HT1080 (cell line): ENCODE data around the gene STX10. TPM values are rescaled to one million over a fixed set of nuclear protein-coding genes. Genes with fewer than 3 reads are reported as not detected.

Source experiments
- DNase-seq: peaks from one replicate; pipeline ENCODE4 v3.0.0-alpha.2; 2015; ENCODE audit warnings: low read depth
- total RNA-seq: library from RNA; depleted of rRNA; stranded (reverse); fragments of >200 nt; shearing (Covaris generic); gene quantifications from 2 replicates; pipeline ENCODE4 v1.2.3, GENCODE V29; 2014; rRNA removed

Gene STX10
- total RNA-seq, 1 experiment from 2014 or later = 109 TPM

DNA sequence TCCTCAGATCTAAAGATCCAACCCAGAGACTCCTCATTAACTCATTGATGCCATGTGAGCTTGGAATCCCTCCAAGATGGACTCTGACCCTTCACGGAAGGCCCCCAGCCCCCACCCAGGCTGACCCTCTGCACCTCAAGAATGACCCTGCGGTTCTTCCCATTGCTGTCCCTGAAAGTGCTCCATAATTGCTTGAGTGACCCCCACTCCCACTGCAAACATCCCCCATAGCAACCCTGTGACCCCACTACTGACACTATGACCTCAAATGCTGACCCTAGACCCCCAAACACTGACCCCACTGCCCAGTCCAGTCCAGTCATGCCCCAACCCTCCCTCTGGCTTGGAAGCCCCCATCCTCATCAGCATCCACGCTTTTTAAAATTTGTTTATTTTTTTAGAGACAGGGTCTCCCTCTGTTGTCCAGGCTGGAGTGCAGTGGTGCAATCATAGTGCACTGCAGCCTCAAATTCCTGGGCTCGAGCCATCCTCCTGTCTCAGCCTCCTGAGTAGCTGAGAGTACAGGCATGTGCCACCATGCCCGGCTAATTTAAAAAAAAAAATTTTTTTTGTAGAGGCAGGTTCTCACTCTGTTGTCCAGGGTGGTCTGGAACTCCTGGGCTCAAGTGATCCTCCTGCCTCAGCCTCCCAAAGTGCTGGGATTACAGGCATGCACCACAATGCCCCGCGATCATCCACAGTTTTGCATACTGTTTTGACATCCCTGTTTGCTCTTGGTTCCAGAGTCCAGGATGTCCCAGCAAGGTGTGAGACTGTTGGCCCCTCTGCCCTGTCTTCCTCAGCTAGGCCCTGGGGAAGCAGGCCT is 48.4 kb downstream of the STX10 start:
- DNase-seq = no peak

DNA sequence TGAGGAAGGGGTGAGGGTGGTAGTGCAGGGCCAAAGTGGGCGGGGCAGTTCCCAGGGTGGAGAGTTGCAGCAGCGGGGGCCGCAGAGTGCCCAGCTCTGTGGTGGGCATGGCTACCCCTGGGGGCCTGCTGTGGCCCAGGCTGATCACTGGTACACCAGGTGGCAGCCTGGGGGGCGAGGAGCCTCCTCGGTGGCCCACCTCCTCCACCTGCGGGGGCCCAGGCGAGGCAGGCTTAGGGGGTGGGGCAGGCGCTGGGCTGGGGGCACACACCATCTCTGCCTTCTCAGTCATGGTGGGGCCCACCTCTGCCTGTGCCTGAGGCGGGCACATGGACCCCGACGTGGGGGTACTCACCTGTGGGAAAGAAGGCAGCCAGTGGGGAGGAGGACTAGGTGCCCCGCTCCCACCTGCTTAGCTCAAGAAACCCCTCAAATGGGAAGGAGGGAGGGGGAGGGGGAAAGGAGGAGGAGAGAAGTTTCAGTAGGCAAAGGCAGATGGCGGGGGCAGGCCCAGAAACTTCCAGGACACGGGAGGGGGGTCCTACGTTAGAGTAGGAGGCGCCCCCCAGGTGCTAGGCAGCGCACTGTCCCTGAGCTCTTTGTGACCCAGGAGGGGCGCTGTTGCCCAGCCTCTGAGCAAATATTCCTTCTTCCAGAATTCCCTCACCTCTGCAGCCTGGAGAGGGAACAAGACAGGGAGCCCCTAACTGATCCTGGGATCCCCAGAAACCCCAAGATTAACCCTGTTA is 49.2 kb downstream of the STX10 start:
- no peak for DNase-seq

DNA sequence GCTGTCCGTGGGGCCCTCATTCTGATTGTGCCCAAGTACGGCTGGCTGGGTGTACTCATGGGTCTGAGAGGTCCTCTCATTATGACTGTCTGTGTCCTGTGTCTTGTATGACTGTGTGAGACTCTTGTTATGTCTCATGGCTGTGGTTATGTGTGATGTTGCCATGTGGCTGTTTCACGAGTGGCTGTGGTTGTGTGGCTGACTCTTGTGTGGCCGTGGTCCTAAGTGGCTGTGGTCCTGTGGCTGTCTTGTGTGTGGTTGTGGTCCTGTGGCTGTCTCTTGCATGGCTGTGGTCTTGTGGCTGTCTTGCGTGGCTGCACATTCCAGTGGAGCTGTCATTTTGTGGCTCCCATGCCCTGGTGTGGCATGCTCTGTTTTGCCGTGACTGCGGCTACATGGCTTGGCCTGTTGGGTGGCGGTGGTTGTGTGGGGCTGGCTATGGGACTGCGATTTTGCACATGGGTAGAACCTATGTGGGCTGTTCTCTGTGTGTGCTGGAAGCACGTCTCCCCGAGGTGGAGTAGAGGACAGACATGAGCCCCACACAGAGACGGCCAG is 50.1 kb downstream of the STX10 start:
- no peak for DNase-seq

DNA sequence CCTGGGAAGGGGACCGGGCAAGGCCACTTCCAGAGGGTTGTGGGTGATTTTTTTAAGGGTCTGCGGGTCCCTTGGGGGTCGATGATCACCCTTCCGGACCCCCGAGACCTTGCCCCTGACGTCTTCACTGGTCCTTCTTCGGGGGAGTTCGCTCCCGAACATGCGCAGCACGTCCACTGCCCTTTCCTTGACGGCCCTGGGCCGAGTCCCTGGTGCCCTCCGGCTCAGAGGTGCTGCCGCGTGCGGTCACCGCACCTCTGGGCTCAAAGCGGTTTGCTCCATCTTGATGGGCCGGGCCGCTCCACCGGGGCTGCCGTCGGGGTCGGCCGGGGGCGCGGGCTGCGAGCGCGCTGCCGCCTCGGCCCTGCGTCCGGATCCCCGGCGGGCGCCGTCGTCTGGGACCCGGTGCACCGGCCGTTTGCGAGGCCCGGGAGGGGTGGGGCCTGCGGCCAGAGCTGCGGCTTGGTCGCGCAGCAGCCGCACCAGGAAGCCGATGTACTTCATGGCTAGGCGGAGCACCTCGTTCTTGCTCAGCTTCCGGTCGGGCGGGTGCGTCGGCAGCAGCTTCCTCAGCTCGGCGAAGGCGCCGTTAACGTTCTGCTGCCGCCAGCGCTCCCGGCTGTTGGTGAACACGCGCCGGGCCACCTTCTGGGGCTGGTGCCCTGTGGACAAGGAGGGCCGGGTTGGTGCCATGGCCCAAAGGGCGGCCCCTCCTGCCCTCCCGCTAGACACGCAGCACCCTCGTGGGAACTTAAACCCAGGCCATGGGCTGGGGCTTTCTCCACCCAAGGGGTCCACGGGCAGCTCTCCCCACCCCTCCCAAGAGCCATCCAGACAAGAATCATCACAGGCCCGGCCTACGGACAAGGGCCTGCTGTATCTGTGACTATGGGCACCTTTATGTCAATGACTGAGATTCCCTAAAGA is 50.8 kb downstream of the STX10 start:
- DNase-seq = no peak

DNA sequence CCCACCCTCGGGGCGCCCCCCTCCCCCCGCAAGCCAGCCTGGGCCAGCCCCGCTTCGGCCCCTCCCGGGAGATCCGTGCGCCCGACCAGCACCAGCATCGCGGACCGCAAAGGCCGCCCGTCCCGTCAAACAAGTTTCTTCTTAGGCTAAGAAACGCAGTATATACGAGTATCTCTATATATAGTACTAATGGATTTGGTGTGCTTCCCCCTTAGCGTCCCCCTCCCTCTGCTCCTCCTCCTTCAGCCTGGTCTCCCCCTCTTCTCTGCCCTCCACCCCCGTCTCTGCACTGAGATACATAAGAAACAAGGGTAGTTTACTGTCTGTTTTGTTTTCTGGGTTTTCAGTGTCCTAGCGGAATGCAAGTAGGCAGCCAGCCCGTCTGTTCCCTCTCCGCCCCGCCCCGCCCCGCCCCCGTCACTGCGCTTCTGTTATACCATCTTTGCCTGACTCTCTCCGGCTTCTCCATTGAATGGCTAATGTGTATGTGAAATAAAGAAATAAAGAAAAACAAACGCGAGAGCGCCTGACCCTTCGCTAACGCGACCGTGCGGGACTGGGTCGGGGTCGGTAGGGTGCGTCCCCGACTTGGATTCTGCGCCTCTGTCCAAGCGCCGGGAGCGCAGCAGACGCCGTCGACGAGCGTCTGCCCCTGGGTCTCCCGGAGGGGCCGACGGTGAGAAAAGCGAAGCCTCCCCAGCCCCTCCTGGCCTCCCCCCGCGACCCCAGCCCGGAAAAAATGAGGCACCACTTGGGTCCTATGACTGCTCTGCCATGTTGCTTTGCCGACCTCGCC is 51.7 kb downstream of the STX10 start:
- no peak for DNase-seq

DNA sequence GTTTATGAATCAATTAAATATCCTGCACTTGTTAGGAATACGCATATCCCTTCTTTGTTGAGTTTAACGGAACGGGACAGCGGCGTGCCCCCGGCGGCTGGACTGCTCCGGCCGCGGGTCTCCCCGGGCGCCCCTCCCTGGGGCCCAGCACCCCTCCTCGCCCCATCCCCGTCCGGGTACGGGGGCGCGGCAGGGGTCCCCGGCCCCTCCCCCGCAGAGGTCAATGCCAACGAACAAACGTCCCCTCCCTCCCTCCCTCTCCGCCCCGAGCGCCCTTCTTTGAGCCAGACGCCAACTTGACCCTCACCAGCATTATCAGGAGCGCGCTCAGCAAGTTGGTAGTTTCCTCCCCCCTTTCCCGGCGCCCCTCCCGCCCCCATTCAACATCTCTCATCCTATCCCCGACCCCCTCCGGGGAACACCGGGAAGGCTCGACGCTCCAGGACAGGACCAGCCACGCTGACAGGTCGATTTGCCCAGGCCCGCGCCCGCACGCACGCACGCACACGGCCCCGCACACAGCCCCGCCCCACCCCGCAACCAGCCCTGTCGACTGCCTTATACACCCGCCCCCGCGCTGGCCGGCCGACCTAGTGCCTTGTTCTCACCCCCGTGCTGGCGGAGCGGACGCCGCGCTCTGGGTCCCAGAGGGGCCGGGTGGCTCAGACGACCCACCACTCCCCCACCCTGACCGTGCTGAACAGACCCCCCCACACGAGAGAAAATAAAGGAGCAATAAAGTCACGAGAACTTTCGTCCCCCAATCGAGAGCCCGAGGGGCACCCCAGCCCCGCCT is 52.5 kb downstream of the STX10 start:
- no peak for DNase-seq

DNA sequence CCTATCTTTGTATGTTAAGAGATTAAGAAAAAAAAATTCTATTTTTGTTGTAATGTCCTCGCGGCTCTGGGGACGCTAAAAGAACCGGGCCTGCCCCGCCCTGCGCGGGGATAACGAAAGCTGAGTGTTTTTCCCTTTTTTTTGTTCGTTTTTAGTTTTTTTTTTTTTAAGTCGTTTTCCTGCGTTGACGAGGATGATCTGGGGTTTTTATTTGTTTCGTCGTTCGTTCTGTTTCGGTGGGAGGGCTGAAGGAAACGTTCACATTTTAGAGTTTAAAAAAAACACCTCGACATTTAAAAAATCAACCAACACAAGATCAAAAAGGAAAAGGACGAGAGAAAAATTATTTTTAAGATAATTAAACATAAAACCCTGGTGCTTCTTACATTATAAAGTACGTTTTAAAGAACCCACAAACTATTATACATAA is 53.1 kb downstream of the STX10 start:
- DNase-seq = no peak

DNA sequence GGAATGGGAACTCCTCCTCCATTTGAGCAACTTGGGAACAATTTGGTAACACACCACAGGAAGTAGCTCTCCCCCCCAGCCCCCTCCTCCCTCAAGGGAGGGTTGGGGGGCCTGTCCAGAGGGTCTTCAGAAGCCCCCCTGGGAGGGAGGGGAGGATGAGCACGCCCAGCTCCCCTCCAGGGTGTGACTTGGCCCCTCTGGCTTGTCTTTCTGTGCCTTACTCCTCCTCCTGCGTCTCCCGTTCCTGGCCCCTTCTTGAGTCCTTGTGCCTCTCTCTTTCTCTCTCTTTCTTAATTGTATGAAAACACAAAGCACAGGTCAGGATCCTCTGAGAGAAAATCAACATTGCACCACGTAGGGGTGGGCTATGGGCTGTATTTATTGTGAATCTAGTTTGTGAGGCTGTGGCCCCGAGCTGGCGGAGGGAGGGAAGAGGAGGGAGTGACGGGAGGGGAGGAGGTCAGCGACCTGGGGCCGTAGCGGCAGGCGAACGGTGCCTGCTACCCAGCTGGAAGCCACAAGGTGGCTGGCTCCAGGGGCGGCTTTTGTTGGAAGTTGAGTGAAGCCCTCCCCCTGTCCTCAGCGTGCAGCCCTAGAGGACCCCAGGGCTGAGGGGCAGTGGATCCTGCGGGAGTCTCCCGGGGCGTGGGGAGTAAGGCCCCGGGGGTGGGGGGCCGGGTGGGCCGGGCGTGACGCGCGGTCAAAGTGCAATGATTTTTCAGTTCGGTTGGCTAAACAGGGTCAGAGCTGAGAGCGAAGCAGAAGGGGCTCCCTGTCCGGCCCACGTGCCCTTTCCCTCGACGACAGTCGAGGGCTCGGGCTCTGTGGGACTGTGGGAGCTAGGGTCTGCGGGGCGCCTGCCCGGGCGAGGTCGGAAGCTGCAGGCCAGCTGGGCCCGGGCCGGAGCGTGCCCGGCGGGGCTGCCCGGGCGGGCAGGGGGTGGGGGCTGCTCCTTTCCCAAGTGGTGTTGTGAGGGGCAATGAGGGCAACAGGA is 53.9 kb downstream of the STX10 start:
- no peak for DNase-seq

DNA sequence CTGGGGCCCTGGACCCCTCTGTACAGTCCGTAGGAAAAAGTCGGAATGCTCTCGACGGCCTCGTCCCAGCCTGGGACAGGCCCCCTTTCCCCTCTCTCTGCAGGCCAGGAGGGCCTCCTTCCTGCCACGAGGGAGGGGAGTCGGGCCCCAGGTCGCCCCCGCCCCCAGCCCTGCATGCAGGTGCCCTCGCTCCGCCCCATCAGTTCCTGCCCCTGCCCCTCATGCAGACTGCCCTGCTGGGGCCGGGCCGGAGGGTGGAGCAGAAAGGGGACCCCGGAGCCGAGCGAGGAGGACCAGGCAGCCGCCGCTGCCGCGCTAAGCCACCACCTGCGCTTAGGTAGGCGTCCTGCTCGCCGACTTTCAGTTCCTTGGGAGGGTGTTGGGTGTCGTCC is 54.8 kb downstream of the STX10 start:
- DNase-seq = no peak

DNA sequence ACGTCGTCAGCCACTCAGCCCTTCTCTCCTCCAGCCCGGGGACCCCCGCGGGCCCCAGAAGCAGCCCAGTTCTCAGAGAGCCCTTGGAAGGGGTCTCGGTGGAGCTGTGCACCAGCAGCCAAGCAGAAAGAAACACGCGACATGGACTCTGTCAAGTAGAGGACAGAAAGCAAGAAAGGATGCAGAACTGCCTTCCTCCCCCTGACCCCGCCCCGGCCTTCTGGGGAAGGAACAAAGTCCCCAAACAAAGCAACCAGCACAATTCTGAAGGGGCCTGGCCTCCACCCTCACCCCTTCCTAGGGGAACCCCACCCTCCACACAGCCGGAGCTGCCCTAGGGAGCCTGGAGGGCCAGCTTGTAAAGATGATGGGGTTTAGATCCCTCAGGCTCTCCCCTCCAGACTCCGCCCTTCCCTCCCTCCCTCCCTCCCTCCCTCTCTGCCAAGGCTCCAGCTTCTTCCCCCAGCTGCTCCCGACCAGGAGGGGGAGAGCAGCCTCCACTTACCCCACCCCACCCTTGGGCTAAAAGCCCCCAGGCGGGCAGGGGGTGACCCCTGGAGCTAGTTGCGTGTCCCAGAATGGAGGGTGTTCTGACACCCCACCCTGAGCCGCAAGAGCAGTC is 55.3 kb downstream of the STX10 start:
- DNase-seq = no peak

DNA sequence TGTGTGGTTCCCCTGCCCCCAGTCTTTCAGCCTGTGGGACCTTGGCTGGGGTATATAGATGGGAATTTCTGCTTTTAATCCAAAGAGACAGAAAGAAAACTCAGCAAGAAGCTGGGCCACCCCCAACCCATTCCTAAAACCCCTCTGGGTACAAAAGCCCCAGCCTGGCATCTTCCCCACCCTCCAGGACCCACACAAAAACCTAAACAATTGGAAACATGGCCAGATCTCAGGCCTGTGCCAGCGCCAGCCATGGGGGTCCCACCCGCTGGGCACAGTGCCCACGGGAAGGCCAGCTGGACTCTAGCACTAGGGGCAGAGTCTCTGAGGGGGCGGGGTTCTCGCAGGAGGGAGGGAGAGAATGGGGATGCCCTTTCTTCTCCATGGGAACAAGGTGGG is 56.1 kb downstream of the STX10 start:
- no peak for DNase-seq

Other genes with a start within 250 kb of the STX10 start
- 0.24 TPM in 1 of 2 replicates, not detected in the other for gene SYCE2, start 231.1 kb downstream of the STX10 start, total RNA-seq
- 192 and 239 TPM in 2 replicates for gene FARSA, start 216.7 kb downstream of the STX10 start, total RNA-seq
- gene CALR, start 211.8 kb downstream of the STX10 start, total RNA-seq = 1,453 and 1,684 TPM in 2 replicates
- gene RAD23A, start 204.5 kb downstream of the STX10 start, total RNA-seq = 178 and 212 TPM in 2 replicates
- gene GADD45GIP1, start 193.2 kb downstream of the STX10 start, total RNA-seq = 75.2 and 77.3 TPM in 2 replicates
- gene DAND5, start 180.8 kb downstream of the STX10 start, total RNA-seq = 0.17 and 0.31 TPM in 2 replicates
- gene NFIX, start 154.9 kb downstream of the STX10 start, total RNA-seq = 12.4 and 21.7 TPM in 2 replicates
- not detected in 2 replicates for gene LYL1, start 47.5 kb downstream of the STX10 start, total RNA-seq
- 56.0 and 56.6 TPM in 2 replicates for gene TRMT1, start 33.6 kb downstream of the STX10 start, total RNA-seq
- 126 and 181 TPM in 2 replicates for gene NACC1, start 32.1 kb downstream of the STX10 start, total RNA-seq
- gene IER2, start within 50 bp of the STX10 start, total RNA-seq = 35.7 and 42.6 TPM in 2 replicates